HepG2 (cell line): Measurements from ENCODE around the gene ENO3. TPM values are rescaled to one million over a fixed set of nuclear protein-coding genes. Genes with fewer than 3 reads are reported as not detected.

Experiments used
- FOSL2 ChIP-seq: sonication (generic); formaldehyde crosslinking; IDR thresholded peaks from 2 replicates; pipeline ENCODE4 v1.4.0; 2020; ENCODE audit warnings: missing genetic modification reagents
- HNRNPH1 ChIP-seq: fragments of 200-400 bp; formaldehyde crosslinking; optimal IDR thresholded peaks from 2 replicates; pipeline ENCODE3; 2017; ENCODE audit warnings: mild to moderate bottlenecking, low read depth, low read length
- KLF11 ChIP-seq: IDR thresholded peaks from 2 replicates; pipeline ENCODE4 v1.6.1; 2016; ENCODE audit warnings: missing compliant biosample characterization
- MAZ ChIP-seq, 2 experiments: sonication (generic) in 1 of 2; formaldehyde crosslinking in 1 of 2; IDR thresholded peaks; 2 replicates each; pipeline versions ENCODE4 v1.5.0 to v1.6.1; 2012 to 2020; ENCODE audit warnings: low read depth in 2 of 2, mild to moderate bottlenecking in 2 of 2, borderline replicate concordance in 1 of 2, improper control_type of control experiment in 1 of 2, low read length in 1 of 2, missing genetic modification reagents in 1 of 2, moderate library complexity in 1 of 2
- MEF2D ChIP-seq: sonication (generic); formaldehyde crosslinking; IDR thresholded peaks from 2 replicates; pipeline ENCODE4 v1.5.1; 2020; ENCODE audit warnings: mild to moderate bottlenecking, missing genetic modification reagents
- MEIS2 ChIP-seq: sonication (generic); formaldehyde crosslinking; IDR thresholded peaks from 2 replicates; pipeline ENCODE4 v1.9.0; 2021; ENCODE audit warnings: mild to moderate bottlenecking, missing genetic modification reagents
- MYC ChIP-seq: sonication (generic); formaldehyde crosslinking; IDR thresholded peaks from 2 replicates; pipeline ENCODE4 v1.9.0; 2021; ENCODE audit warnings: missing genetic modification reagents, borderline replicate concordance
- NKX3-1 ChIP-seq: sonication (generic); formaldehyde crosslinking; IDR thresholded peaks from 2 replicates; pipeline ENCODE4 v1.5.0; 2020; ENCODE audit warnings: missing genetic modification reagents
- PAWR ChIP-seq: sonication (generic); formaldehyde crosslinking; IDR thresholded peaks from 2 replicates; pipeline ENCODE4 v1.4.0; 2020; ENCODE audit warnings: missing genetic modification reagents, mild to moderate bottlenecking, borderline replicate concordance
- PAX8 ChIP-seq: sonication (generic); formaldehyde crosslinking; IDR thresholded peaks from 2 replicates; pipeline ENCODE4 v1.8.0; 2022; ENCODE audit warnings: mild to moderate bottlenecking, missing genetic modification reagents, borderline replicate concordance
- SMAD3 ChIP-seq: sonication (generic); formaldehyde crosslinking; IDR thresholded peaks from 2 replicates; pipeline ENCODE4 v1.4.0; 2020; ENCODE audit warnings: missing genetic modification reagents
- SNAPC4 ChIP-seq: sonication (generic); formaldehyde crosslinking; IDR thresholded peaks from 2 replicates; pipeline ENCODE4 v1.4.0; 2020; ENCODE audit warnings: mild to moderate bottlenecking, missing genetic modification reagents
- SPEN ChIP-seq: sonication (generic); formaldehyde crosslinking; IDR thresholded peaks from 2 replicates; pipeline ENCODE4 v1.5.1; 2020; ENCODE audit warnings: low read depth, mild to moderate bottlenecking, missing genetic modification reagents
- TSC22D2 ChIP-seq: sonication (generic); formaldehyde crosslinking; IDR thresholded peaks from 2 replicates; pipeline ENCODE4 v1.5.1; 2020; ENCODE audit warnings: missing genetic modification reagents, mild to moderate bottlenecking, borderline replicate concordance
- ZBTB26 ChIP-seq: IDR thresholded peaks from 2 replicates; pipeline ENCODE4 v1.6.1; 2016; ENCODE audit warnings: missing compliant biosample characterization, missing genetic modification reagents, borderline replicate concordance
- ZBTB38 ChIP-seq: sonication (generic); formaldehyde crosslinking; IDR thresholded peaks from 2 replicates; pipeline ENCODE4 v1.5.1; 2020; ENCODE audit warnings: mild to moderate bottlenecking, missing genetic modification reagents
- ZMYM4 ChIP-seq: sonication (generic); formaldehyde crosslinking; IDR thresholded peaks from 2 replicates; pipeline ENCODE4 v1.8.1; 2023; ENCODE audit warnings: mild to moderate bottlenecking, missing genetic modification reagents
- ZNF143 ChIP-seq: sonication (generic); formaldehyde crosslinking; IDR thresholded peaks from 2 replicates; pipeline ENCODE4 v1.4.0; 2020; ENCODE audit warnings: missing genetic modification reagents
- ZNF562 ChIP-seq: sonication (generic); formaldehyde crosslinking; IDR thresholded peaks from 2 replicates; pipeline ENCODE4 v1.8.0; 2022; ENCODE audit warnings: missing genetic modification reagents, borderline replicate concordance
- ZNF605 ChIP-seq: sonication (generic); formaldehyde crosslinking; IDR thresholded peaks from 2 replicates; pipeline ENCODE4 v1.8.0; 2022; ENCODE audit warnings: mild to moderate bottlenecking, missing genetic modification reagents
- ZNF766 ChIP-seq: sonication (generic); formaldehyde crosslinking; IDR thresholded peaks from 2 replicates; pipeline ENCODE4 v1.5.0; 2020; ENCODE audit warnings: missing genetic modification reagents, borderline replicate concordance
- polyA plus RNA-seq, 8 experiments: library from polyadenylated mRNA; depleted of rRNA in 3 of 8; stranded (reverse) in 7 of 8; unstranded in 1 of 8; fragments of >200 nt; fragmentation: Illumina TruSeq in 4 of 8; extraction: Trizol in 4 of 8; gene quantifications; 2 replicates each; pipeline versions ENCODE4 v1.2.1 to v1.2.3, GENCODE V29; 2011 to 2016; ENCODE audit warnings: low read depth in 4 of 8, missing spikeins in 1 of 8, mixed read lengths in 1 of 8; ENCODE audit not compliant: insufficient read depth in 1 of 8
- total RNA-seq, 5 experiments: library from RNA; depleted of rRNA; stranded (reverse); fragments of >200 nt; fragmentation: Illumina TruSeq; extraction: Trizol; gene quantifications; 2 replicates each; pipeline ENCODE4 v1.2.3, GENCODE V29; 2016; ENCODE audit warnings: low read depth in 1 of 5
- TF ChIP-seq, protein P1 (sequence below): sonication (generic); formaldehyde crosslinking; IDR thresholded peaks from 2 replicates; pipeline ENCODE4 v1.5.0; 2020; ENCODE audit warnings: mild to moderate bottlenecking, missing genetic modification reagents

ENO3 gene
- total and polyA plus RNA-seq, 2 of the 13 experiments (the other 11 are each of a cell fraction or from before 2014, with no cell fraction given): 59.8 to 69.8 TPM

GRCh38 chr17:4968486-4969046 is 17.6 kb downstream of the ENO3 start (continued):
- no peak for TF ChIP-seq PAX8 (CRISPR knock-in tag)
- TF ChIP-seq ZNF143 (CRISPR knock-in tag): no peak
- TF ChIP-seq ZNF562 (CRISPR knock-in tag): no peak
- peak; percentile 52; the same call in 1 of the 2 replicates for TF ChIP-seq SNAPC4
- TF ChIP-seq ZBTB26: no peak
- no peak; the same call in 1 of the 2 replicates for TF ChIP-seq SPEN
- TF ChIP-seq, protein P1, sequence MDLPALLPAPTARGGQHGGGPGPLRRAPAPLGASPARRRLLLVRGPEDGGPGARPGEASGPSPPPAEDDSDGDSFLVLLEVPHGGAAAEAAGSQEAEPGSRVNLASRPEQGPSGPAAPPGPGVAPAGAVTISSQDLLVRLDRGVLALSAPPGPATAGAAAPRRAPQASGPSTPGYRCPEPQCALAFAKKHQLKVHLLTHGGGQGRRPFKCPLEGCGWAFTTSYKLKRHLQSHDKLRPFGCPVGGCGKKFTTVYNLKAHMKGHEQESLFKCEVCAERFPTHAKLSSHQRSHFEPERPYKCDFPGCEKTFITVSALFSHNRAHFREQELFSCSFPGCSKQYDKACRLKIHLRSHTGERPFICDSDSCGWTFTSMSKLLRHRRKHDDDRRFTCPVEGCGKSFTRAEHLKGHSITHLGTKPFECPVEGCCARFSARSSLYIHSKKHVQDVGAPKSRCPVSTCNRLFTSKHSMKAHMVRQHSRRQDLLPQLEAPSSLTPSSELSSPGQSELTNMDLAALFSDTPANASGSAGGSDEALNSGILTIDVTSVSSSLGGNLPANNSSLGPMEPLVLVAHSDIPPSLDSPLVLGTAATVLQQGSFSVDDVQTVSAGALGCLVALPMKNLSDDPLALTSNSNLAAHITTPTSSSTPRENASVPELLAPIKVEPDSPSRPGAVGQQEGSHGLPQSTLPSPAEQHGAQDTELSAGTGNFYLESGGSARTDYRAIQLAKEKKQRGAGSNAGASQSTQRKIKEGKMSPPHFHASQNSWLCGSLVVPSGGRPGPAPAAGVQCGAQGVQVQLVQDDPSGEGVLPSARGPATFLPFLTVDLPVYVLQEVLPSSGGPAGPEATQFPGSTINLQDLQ (CRISPR knock-in tag): no peak
- TF ChIP-seq TSC22D2 (CRISPR knock-in tag): no peak
- no peak for TF ChIP-seq MAZ (IDR thresholded peaks at IDR 0.05; ENCODE audit: borderline replicate concordance, low read depth, low read length)
- no peak for TF ChIP-seq MAZ (CRISPR knock-in tag; IDR thresholded peaks at IDR 0.05; ENCODE audit: low read depth)
- TF ChIP-seq MYC (CRISPR knock-in tag): no peak; the same call in 1 of the 2 replicates
- TF ChIP-seq ZNF766 (CRISPR knock-in tag): no peak
- TF ChIP-seq HNRNPH1: no peak
- 0 out of 2 replicates have a peak, but pooled peaks have one; percentile 53 for TF ChIP-seq KLF11
- TF ChIP-seq FOSL2 (CRISPR knock-in tag): no peak
- TF ChIP-seq NKX3-1 (CRISPR knock-in tag): 0 out of 2 replicates have a peak, but pooled peaks have one; percentile 20
- TF ChIP-seq ZBTB38: no peak
- no peak for TF ChIP-seq ZNF605 (CRISPR knock-in tag)
- no peak for TF ChIP-seq MEF2D
- TF ChIP-seq ZMYM4 (CRISPR knock-in tag): no peak
- TF ChIP-seq SMAD3 (CRISPR knock-in tag): peak; percentile 51; the same call in 1 of the 2 replicates
- no peak for TF ChIP-seq MEIS2 (CRISPR knock-in tag)
- no peak for TF ChIP-seq PAWR (CRISPR knock-in tag)
